GM12878 (cell line): ENCODE measurements around the gene NFATC1.

ENCODE experiments used
- CREB1 ChIP-seq: IDR thresholded peaks from 2 replicates; pipeline ENCODE4 v1.6.1; 2012; ENCODE audit warnings: low read depth, mild to moderate bottlenecking, inconsistent platforms
- CTCF ChIP-seq, 3 experiments: IDR thresholded peaks in 2 of 3; conservative IDR thresholded peaks in 1 of 3; 2 replicates each; pipeline ENCODE4 v1.5.1; 2011; ENCODE audit warnings: low read depth in 3 of 3, low read length in 3 of 3, mild to moderate bottlenecking in 3 of 3, control low read depth in 2 of 3, moderate library complexity in 2 of 3, inconsistent platforms in 1 of 3, mixed read lengths in 1 of 3; ENCODE audit not compliant: control insufficient read depth in 2 of 3, insufficient read depth in 1 of 3; ENCODE audit errors: extremely low read depth in 1 of 3
- CUX1 ChIP-seq: IDR thresholded peaks from 2 replicates; pipeline ENCODE4 v1.6.1; 2012; ENCODE audit warnings: improper control_type of control experiment, low read depth, low read length; ENCODE audit not compliant: insufficient replicate concordance
- E2F8 ChIP-seq: fragments of 450-650 bp; IDR thresholded peaks from 2 replicates; pipeline ENCODE4 v1.6.1; 2018; ENCODE audit warnings: mild to moderate bottlenecking, low read depth, moderate library complexity; ENCODE audit not compliant: partially characterized antibody
- EP300 ChIP-seq, 2 experiments: fragments of 150-350 bp in 1 of 2; IDR thresholded peaks; 2 replicates each; pipeline ENCODE4 v1.6.1; 2011 to 2012; ENCODE audit warnings: low read depth in 2 of 2, low read length in 2 of 2, borderline replicate concordance in 1 of 2, improper control_type of control experiment in 1 of 2, inconsistent platforms in 1 of 2; ENCODE audit not compliant: control insufficient read depth in 1 of 2
- SKIL ChIP-seq: fragments of 450-650 bp; IDR thresholded peaks from 2 replicates; pipeline ENCODE4 v1.6.1; 2017; ENCODE audit warnings: mild to moderate bottlenecking, low read depth, inconsistent platforms; ENCODE audit not compliant: poor library complexity, severe bottlenecking
- TAF1 ChIP-seq: IDR thresholded peaks from 2 replicates; pipeline ENCODE4 v1.6.1; 2011; ENCODE audit warnings: mild to moderate bottlenecking, low read depth, low read length, borderline replicate concordance

GRCh38 chr18:79548077-79548450, 152.3 kb downstream of the NFATC1 start:
- TF ChIP-seq CTCF (IDR thresholded peaks at IDR 0.05 in 2 of 3, conservative IDR thresholded peaks at IDR 0.05 in 1 of 3; ENCODE audit: control insufficient read depth in 2 of 3, extremely low read depth in 1 of 3, insufficient read depth in 1 of 3, low read depth in 3 of 3, low read length in 3 of 3) (no peak), CREB1 (no peak), CUX1 (no peak), E2F8 (no peak), EP300 (IDR thresholded peaks at IDR 0.05; ENCODE audit: borderline replicate concordance in 1 of 2, control insufficient read depth in 1 of 2, low read depth in 2 of 2, low read length in 2 of 2) (no peak), SKIL (no peak), TAF1 (no peak)
